Epithelial cell of esophagus (primary cell): Measurements from ENCODE around the gene KRTAP10-2.
"Not testable (repeated sequence)": the region's sequence is repeated elsewhere in the genome, so short reads cannot be mapped to it uniquely, and the experiment has no call there.

Experiments
- DNase-seq: peaks from one replicate; pipeline ENCODE4 v3.0.0; 2010; ENCODE audit warnings: low read depth
- H3K4me3 ChIP-seq: 2 replicates; pipeline ENCODE4 v1.5.1; 2011; ENCODE audit warnings: mild to moderate bottlenecking, low read length, control low read depth
- CTCF ChIP-seq: IDR thresholded peaks from 2 replicates; pipeline ENCODE4 v1.5.1; 2011; ENCODE audit warnings: low read depth, mild to moderate bottlenecking, low read length, control low read depth, inconsistent platforms; ENCODE audit not compliant: insufficient read depth; ENCODE audit errors: missing control alignments

The KRTAP10-2 gene

DNA sequence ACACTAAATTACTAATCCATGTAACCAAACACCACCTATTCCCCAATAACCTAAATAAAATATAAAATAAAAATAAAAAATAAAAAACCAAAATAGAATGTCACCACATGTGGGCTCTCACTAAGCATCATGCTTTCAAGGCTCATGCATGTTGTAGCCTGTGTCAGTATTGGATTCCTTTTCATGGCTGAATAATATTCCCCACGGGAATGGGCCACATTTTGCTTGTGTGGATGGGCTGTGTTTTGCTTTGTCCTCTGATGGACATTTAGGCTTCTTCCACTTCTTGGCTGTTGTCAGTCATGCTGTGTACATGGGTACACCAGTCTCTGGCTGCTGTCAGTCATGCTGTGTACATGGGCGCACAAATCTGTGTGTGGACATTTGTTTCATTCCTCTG lies 37.8 kb upstream of the KRTAP10-2 start:
- H3K4me3 ChIP-seq: no peak overlapping the region
- no peak for DNase-seq
- TF ChIP-seq CTCF: no peak

- TF ChIP-seq CTCF: no peak
Measured at GRCh38 chr21:44585892-44586291, 34.6 kb upstream of the KRTAP10-2 start.

DNA sequence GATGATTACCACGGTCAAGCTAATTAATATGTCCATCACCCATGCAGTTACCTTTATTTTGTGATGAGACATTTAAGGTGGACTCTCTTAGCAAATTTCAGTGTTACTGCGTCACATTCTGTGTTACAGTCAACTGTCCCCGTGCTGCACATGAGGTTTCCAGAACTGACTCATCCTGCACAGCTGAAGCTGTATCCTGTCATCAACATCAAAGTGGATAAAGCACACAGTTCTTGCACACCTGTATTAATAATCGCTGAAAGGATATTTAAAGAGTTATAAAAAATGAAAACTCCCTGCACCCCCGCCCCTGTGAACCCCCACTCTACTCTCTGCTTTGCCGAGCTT lies 32.5 kb upstream of the KRTAP10-2 start:
- no peak for TF ChIP-seq CTCF
- H3K4me3 ChIP-seq: no peak overlapping the region
- DNase-seq: no peak

More at GRCh38 chr21:44585892-44586291, 34.6 kb upstream of the KRTAP10-2 start:
- H3K4me3 ChIP-seq: no peak overlapping the region
- no peak for DNase-seq

GRCh38 chr21:44583089-44583799 lies 31.9 kb upstream of the KRTAP10-2 start:
- no peak overlapping the region for H3K4me3 ChIP-seq
- DNase-seq: no peak
- TF ChIP-seq CTCF: no peak

DNA sequence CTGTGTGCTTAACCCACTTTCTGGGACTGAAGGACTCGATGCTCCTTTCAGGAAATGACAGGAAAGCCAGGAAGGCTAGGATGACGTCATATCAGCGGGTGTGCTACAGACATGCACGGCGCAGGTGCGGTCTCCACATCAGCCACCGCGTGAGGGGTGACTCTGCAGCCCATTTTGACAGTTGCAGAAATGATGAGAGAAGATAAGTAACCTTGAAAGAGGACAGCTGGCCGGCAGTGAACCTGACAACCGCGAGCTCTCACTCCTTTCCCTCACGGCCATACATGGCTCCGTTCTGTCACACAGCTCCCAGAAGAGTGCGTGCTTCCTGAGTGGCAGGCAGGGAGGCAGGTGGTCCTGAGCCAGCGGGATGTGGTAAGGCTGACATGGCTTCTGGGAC lies 30.8 kb upstream of the KRTAP10-2 start:
- no peak for TF ChIP-seq CTCF
- no peak overlapping the region for H3K4me3 ChIP-seq
- no peak for DNase-seq

GRCh38 chr21:44581158-44581557 lies 29.9 kb upstream of the KRTAP10-2 start:
- TF ChIP-seq CTCF: no peak

GRCh38 chr21:44580231-44580821 lies 29.0 kb upstream of the KRTAP10-2 start, which contains the start of gene KRTAP10-5:
Gene KRTAP10-5, minus strand, starts transcription at chr21:44580604. Its CDS starts 26 bp downstream, at chr21:44580578.
- H3K4me3 ChIP-seq, DNase-seq: not testable (repeated sequence)

More at GRCh38 chr21:44581158-44581557, 29.9 kb upstream of the KRTAP10-2 start:
- no peak overlapping the region for H3K4me3 ChIP-seq
- DNase-seq: no peak
